ENCODE measurements around the gene MMGT1. TPM values are rescaled to one million over a fixed set of nuclear protein-coding genes. Genes with fewer than 3 reads are reported as not detected.

MMGT1 gene
- polyA plus RNA-seq, 4 donors = 2.9 to 23.7 (median 10.0) TPM

DNA sequence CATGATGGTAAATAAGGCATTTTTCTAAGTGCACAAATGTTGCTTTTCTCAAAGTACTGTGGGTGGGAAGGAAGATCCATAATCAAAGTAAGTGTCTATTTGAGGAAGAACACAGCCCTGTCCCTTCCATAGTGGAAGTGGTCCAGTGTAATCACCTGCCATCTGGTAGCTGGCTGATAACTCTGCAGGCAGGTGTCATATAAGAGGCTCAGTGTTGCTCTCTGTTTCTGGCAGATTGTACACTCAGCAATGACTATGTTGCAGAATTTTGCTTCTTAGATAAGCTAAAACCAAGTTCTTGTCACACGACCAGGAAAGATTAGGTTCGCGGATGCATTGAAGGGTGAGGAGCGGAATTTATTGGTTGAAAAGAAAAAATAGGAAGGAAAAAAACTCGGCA is 59.4 kb downstream of the MMGT1 start:
- FAIRE-seq (no peak), DNase-seq (no peak)
- Histone ChIP-seq H3K36me3 (ENCODE audit: control insufficient read depth in 3 of 3, insufficient read depth in 2 of 3, low read depth in 1 of 3, low read length in 3 of 3) (no peaks in the 10 kb centered on the region), H3K4me3 (ENCODE audit: low read depth in 1 of 3, low read length in 3 of 3) (no peak overlapping the region), H3K4me1 (ENCODE audit: control insufficient read depth in 3 of 3, insufficient read depth in 2 of 3, low read depth in 1 of 3, low read length in 2 of 3) (no peaks in the 10 kb centered on the region), H3K27ac (ENCODE audit: low read depth in 1 of 3, low read length in 2 of 3) (no peak overlapping the region), H3K27me3 (ENCODE audit: control insufficient read depth in 3 of 3, insufficient read depth in 3 of 3, low read length in 3 of 3) (no peaks in the 10 kb centered on the region), H3K9me3 (ENCODE audit: control insufficient read depth in 2 of 2, insufficient read depth in 1 of 2, low read depth in 1 of 2, low read length in 1 of 2) (no peaks in the 10 kb centered on the region)
- WGBS, 3 donors = 79 to 87% (median 85%) methylated on average over 5 of the region's 5 CpGs

Other genes with a start within 250 kb of the MMGT1 start
- not detected for gene CT45A3, start 205.8 kb downstream of the MMGT1 start, polyA plus RNA-seq
- not detected for gene CT45A5, start 188.5 kb downstream of the MMGT1 start, polyA plus RNA-seq
- not detected for gene CT45A6, start 171.2 kb downstream of the MMGT1 start, polyA plus RNA-seq
- gene CT45A2, start 154.0 kb downstream of the MMGT1 start, polyA plus RNA-seq = not detected
- not detected for gene CT45A7, start 136.7 kb downstream of the MMGT1 start, polyA plus RNA-seq
- not detected for gene CT45A8, start 119.5 kb downstream of the MMGT1 start, polyA plus RNA-seq
- not detected for gene CT45A9, start 102.2 kb downstream of the MMGT1 start, polyA plus RNA-seq
- not detected for gene CT45A10, start 80.5 kb downstream of the MMGT1 start, polyA plus RNA-seq
- gene SAGE1, start 80.3 kb downstream of the MMGT1 start, polyA plus RNA-seq = not detected
- gene SLC9A6, start 11.4 kb upstream of the MMGT1 start, polyA plus RNA-seq = 10 to 100 TPM in 2 of 4 donors, 1 to 10 TPM in 2; 7.0 to 11.0 (median 9.1) TPM
- 10 to 100 TPM in 3 of 4 donors, 1 to 10 TPM in 1; 8.7 to 97.5 (median 62.1) TPM for gene FHL1, start 173.5 kb upstream of the MMGT1 start, polyA plus RNA-seq

All from small intestine (tissue), 7 donors.